B cell (primary cell): ENCODE results near the gene DYNLT2. TPM values are rescaled to one million over a fixed set of nuclear protein-coding genes. Genes with fewer than 3 reads are reported as not detected.

ENCODE experiments used
- ATAC-seq: fragments of 200-7000 bp; cut with Tn5 transposase; one replicate; pipeline ENCODE4 v1.10.0; 2021; ENCODE audit warnings: low read depth, mild to moderate bottlenecking, moderate number of reproducible peaks, moderate library complexity
- CTCF ChIA-PET: fragments of 350-600 bp; sonication (Branson Sonifier 250); formaldehyde crosslinking; loops from one replicate; lab custom pipeline; 2021; ENCODE audit warnings: antibody characterized with exemption, inconsistent platforms; lab: Charles Lee
- POLR2A ChIA-PET: fragments of 350-600 bp; sonication (Branson Sonifier 250); formaldehyde crosslinking; loops from one replicate; lab custom pipeline; 2021; ENCODE audit warnings: antibody characterized with exemption; lab: Charles Lee
- DNase-seq: peaks from one replicate; pipeline ENCODE4 v3.0.0; 2013
- H2AFZ ChIP-seq: 2 replicates; pipeline ENCODE4 v1.6.1; 2012; ENCODE audit warnings: mild to moderate bottlenecking, low read depth, low read length; ENCODE audit not compliant: insufficient read depth, poor library complexity, severe bottlenecking
- H3K27ac ChIP-seq, 2 donors: 1 replicate in 1 of 2; 2 replicates in 1 of 2; pipeline ENCODE4 v1.5.1; 2012 to 2013; ENCODE audit warnings: low read length in 2 of 2, mild to moderate bottlenecking in 2 of 2, moderate library complexity in 1 of 2
- H3K27me3 ChIP-seq, 4 experiments: fragments of 200-600 bp in 1 of 4; sonication (generic) in 1 of 4; replicated peaks in 1 of 4; 1 replicate in 2 of 4; 2 replicates in 2 of 4; pipeline versions ENCODE4 v1.6.1 to v1.7.0; 2013 to 2016; ENCODE audit warnings: low read length in 3 of 4, mild to moderate bottlenecking in 2 of 4, mixed read lengths in 1 of 4, moderate library complexity in 1 of 4; ENCODE audit not compliant: insufficient read depth in 4 of 4, control insufficient read depth in 3 of 4; ENCODE audit errors: control extremely low read depth in 1 of 4
- H3K36me3 ChIP-seq, 2 experiments: replicated peaks in 1 of 2; 1 replicate in 1 of 2; 2 replicates in 1 of 2; pipeline versions ENCODE4 v1.6.1 to v1.7.1; 2013; ENCODE audit warnings: low read length in 1 of 2; ENCODE audit not compliant: insufficient read depth in 2 of 2, control insufficient read depth in 1 of 2; ENCODE audit errors: control extremely low read depth in 1 of 2, extremely low read depth in 1 of 2
- H3K4me1 ChIP-seq, 2 donors: fragments of 200-600 bp in 1 of 2; sonication (generic) in 1 of 2; 1 replicate in 1 of 2; 2 replicates in 1 of 2; pipeline versions ENCODE4 v1.5.1 to v1.6.1; 2013 to 2017; ENCODE audit warnings: low read length in 2 of 2; ENCODE audit not compliant: control insufficient read depth in 2 of 2, insufficient read depth in 2 of 2
- H3K4me2 ChIP-seq: replicated peaks from 2 replicates; pipeline ENCODE3; 2012; ENCODE audit warnings: mild to moderate bottlenecking, low read depth, low read length; ENCODE audit not compliant: poor library complexity, severe bottlenecking
- H3K4me3 ChIP-seq, 5 experiments: fragments of 200-600 bp in 1 of 5; sonication (generic) in 1 of 5; 1 replicate in 3 of 5; 2 replicates in 2 of 5; pipeline versions ENCODE4 v1.5.1 to v1.7.0; 2011 to 2016; ENCODE audit warnings: low read length in 4 of 5, mild to moderate bottlenecking in 4 of 5, low read depth in 2 of 5, control low read depth in 1 of 5, moderate library complexity in 1 of 5; ENCODE audit not compliant: insufficient read depth in 1 of 5; ENCODE audit errors: control extremely low read depth in 1 of 5, extremely low read depth in 1 of 5
- H3K79me2 ChIP-seq: fragments of 200-600 bp; sonication (generic); one replicate; pipeline ENCODE4 v1.6.0; 2016; ENCODE audit warnings: low read length; ENCODE audit not compliant: control insufficient read depth, insufficient read depth
- H3K9ac ChIP-seq: fragments of 200-600 bp; sonication (generic); 2 replicates; pipeline ENCODE4 v1.6.1; 2017; ENCODE audit warnings: mild to moderate bottlenecking, low read length, moderate library complexity
- H3K9me3 ChIP-seq, 3 donors: one replicate each; pipeline versions ENCODE4 v1.6.1 to v1.7.1; 2013; ENCODE audit warnings: low read length in 2 of 3; ENCODE audit not compliant: control insufficient read depth in 2 of 3, insufficient read depth in 1 of 3; ENCODE audit errors: control extremely low read depth in 1 of 3
- H4K20me1 ChIP-seq: 2 replicates; pipeline ENCODE4 v1.6.0; 2012; ENCODE audit warnings: mild to moderate bottlenecking, low read length; ENCODE audit not compliant: insufficient read depth, control insufficient read depth, poor library complexity, severe bottlenecking
- H3K27ac Mint-ChIP-seq: one replicate; pipeline ENCODE4 v1.8.0; 2021; ENCODE audit warnings: mixed read lengths
- H3K27me3 Mint-ChIP-seq: one replicate; pipeline ENCODE4 v1.8.0; 2021; ENCODE audit warnings: mixed read lengths
- H3K4me1 Mint-ChIP-seq: one replicate; pipeline ENCODE4 v1.8.0; 2021; ENCODE audit warnings: mixed read lengths
- H3K4me3 Mint-ChIP-seq: one replicate; pipeline ENCODE4 v1.8.0; 2021; ENCODE audit warnings: mixed read lengths
- H3K9me3 Mint-ChIP-seq: one replicate; pipeline ENCODE4 v1.8.0; 2022; ENCODE audit warnings: mixed read lengths; ENCODE audit not compliant: insufficient read depth
- EZH2 ChIP-seq: IDR thresholded peaks from 2 replicates; pipeline ENCODE4 v1.6.1; 2012; ENCODE audit warnings: borderline replicate concordance, low read depth, mild to moderate bottlenecking, moderate library complexity, low read length; ENCODE audit not compliant: insufficient read depth, poor library complexity, severe bottlenecking
- WGBS: methylation state at CpG from one replicate; pipeline ENCODE4 v1.1.5; 2013; ENCODE audit warnings: missing lambda C conversion rate; ENCODE audit not compliant: insufficient coverage; 5-methylcytosine and 5-hydroxymethylcytosine counted together
- intact Hi-C: fragments of 100-400 bp; cut with micrococcal nuclease; formaldehyde crosslinking; loops from one replicate; pipeline ENCODE4 v1.10.0; 2022
- polyA plus RNA-seq: library from polyadenylated mRNA; depleted of rRNA; stranded (reverse); fragments of >200 nt; gene quantifications from 2 replicates; pipeline ENCODE4 v1.2.3, GENCODE V29; 2012
- total RNA-seq, 2 donors: library from RNA; stranded (reverse); fragments of 120-200 nt in 1 of 2; gene quantifications; 1 replicate in 1 of 2; 2 replicates in 1 of 2; pipeline versions ENCODE4 v1.2.3 to v1.2.4, GENCODE V29; 2013 to 2022
- TF ChIP-seq, protein P1 (sequence below): fragments of 200-600 bp; IDR thresholded peaks from one replicate; pipeline ENCODE4 v1.8.0; 2022; ENCODE audit warnings: antibody characterized with exemption, mild to moderate bottlenecking

Gene DYNLT2
- total and polyA plus RNA-seq, 2 donors (not counting 1 experiment from before 2014, with no cell fraction given): 2.4 to 7.2 TPM

DNA sequence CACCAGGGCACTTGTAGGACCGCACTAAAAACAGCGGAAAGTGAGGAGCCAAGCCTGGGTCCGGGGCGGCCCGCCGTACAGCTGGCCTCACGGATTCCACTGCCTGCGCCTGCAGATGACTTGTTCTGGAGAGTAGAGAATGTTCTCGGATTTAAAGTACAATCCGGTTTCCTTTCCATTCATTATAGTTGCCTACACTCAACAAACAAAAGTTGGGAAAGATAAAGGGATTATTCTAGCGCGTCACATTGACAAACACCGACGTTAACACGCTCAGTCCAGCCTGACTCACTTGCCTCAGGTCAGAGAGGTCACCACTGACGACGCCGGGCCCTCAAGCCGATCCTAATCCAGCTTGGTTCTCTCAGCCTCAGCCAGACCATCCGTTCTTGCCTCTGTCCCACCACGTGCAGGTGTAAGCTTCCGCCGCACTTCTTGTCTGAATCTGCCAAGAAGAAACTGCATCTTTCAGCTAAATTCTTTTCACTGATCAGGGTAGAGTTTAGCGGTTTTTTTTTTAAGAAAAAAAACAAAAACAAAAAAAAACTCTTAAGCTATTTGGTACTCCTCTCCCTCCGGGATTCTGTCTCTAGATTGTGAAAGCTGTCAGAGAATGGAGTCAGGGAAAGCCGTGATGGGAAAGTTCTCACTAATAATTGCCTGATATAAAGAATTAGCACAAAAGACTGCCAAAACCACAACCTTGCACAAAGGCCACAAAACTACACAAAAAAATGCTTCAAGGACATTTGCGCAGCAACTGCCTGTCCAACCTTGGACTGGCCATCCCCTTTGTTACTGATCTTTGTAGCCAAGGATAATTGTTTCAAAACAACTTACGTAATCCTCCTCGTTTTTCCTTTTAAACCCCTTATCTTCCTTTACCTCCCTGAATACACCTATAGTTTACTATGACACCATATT is 26.0 kb downstream of the DYNLT2 start:
- Mint-ChIP-seq H3K4me1 (peaks cover 22% of the 10 kb centered on the region), H3K27me3 (no peaks in the 10 kb centered on the region), H3K9me3 (no peaks in the 10 kb centered on the region), H3K4me3 (peak overlapping the region; percentile 90), H3K27ac (peak overlapping the region; percentile 93)
- no peaks in the 10 kb centered on the region for H3K9me3 ChIP-seq
- H3K79me2 ChIP-seq: peaks cover 15% of the 10 kb centered on the region
- peak overlapping the region; percentile 67 for H3K9ac ChIP-seq
- no peaks in the 10 kb centered on the region for H3K36me3 ChIP-seq
- H3K4me3 ChIP-seq: peak overlapping the region; percentile 46 to 76 (median 66)
- H2AFZ ChIP-seq: peak overlapping the region; percentile 86
- H3K4me2 ChIP-seq: peak overlapping the region; percentile 87
- H3K27me3 ChIP-seq: no peaks in the 10 kb centered on the region
- H3K27ac ChIP-seq: peak overlapping the region; percentile 50 to 63
- POLR2A ChIA-PET: no interaction called here
- WGBS: 36% methylated on average over 21 of the region's 29 CpGs
- H4K20me1 ChIP-seq: no peaks in the 10 kb centered on the region
- TF ChIP-seq, protein P1, sequence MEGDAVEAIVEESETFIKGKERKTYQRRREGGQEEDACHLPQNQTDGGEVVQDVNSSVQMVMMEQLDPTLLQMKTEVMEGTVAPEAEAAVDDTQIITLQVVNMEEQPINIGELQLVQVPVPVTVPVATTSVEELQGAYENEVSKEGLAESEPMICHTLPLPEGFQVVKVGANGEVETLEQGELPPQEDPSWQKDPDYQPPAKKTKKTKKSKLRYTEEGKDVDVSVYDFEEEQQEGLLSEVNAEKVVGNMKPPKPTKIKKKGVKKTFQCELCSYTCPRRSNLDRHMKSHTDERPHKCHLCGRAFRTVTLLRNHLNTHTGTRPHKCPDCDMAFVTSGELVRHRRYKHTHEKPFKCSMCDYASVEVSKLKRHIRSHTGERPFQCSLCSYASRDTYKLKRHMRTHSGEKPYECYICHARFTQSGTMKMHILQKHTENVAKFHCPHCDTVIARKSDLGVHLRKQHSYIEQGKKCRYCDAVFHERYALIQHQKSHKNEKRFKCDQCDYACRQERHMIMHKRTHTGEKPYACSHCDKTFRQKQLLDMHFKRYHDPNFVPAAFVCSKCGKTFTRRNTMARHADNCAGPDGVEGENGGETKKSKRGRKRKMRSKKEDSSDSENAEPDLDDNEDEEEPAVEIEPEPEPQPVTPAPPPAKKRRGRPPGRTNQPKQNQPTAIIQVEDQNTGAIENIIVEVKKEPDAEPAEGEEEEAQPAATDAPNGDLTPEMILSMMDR: no peak
- no peak for TF ChIP-seq EZH2
- intact Hi-C loops: loop anchor here (1.0 to 10.0 kb wide), 2 partner anchors 569 to 829 kb away; partner anchors contain the start of genes DLL1 and TBP
- peaks cover 17 to 18% of the 10 kb centered on the region in 2 donors for H3K4me1 ChIP-seq
- CTCF ChIA-PET: interaction anchor here (1.0 to 1.7 kb wide), 3 partner anchors 22 to 25 kb away, joined by 3 to 6 read pairs (median 4); no protein-coding TSS in a partner anchor
- DNase-seq: no peak
- no peak for ATAC-seq
